Measurements from ENCODE around the gene YWHAH.
A peak's percentile ranks its signal among the peaks of the same experiment; 100 is the strongest.

YWHAH gene

GRCh38 chr22:31995807-31996206 lies 51.5 kb downstream of the YWHAH start:
- Histone ChIP-seq H4K20me1 (ENCODE audit: insufficient read depth, low read length) (no peaks in the 10 kb centered on the region), H3K4me3 (ENCODE audit: low read depth in 1 of 2, low read length in 2 of 2) (no peak overlapping the region), H2AFZ (ENCODE audit: low read depth, low read length) (no peak overlapping the region), H3K27me3 (ENCODE audit: insufficient read depth, low read length, poor library complexity) (no peaks in the 10 kb centered on the region), H3K36me3 (ENCODE audit: insufficient read depth, low read length) (no peaks in the 10 kb centered on the region), H3K4me2 (ENCODE audit: insufficient read depth, low read length) (no peak overlapping the region), H3K27ac (ENCODE audit: low read length) (no peak overlapping the region), H3K9ac (ENCODE audit: low read depth, low read length) (no peak overlapping the region), H3K4me1 (ENCODE audit: insufficient read depth, low read length) (no peaks in the 10 kb centered on the region), H3K79me2 (ENCODE audit: insufficient read depth, low read length) (no peaks in the 10 kb centered on the region), H3K9me3 (ENCODE audit: insufficient read depth, low read length, severe bottlenecking) (no peaks in the 10 kb centered on the region)
- ATAC-seq (ENCODE audit: insufficient read depth, low read depth) (no peak), DNase-seq (no peak)
- no peak for TF ChIP-seq EZH2 (IDR thresholded peaks at IDR 0.05; ENCODE audit: borderline replicate concordance, low read depth, low read length, severe bottlenecking)
- TF ChIP-seq CTCF (IDR thresholded peaks at IDR 0.05; ENCODE audit: borderline replicate concordance, extremely low read depth, low read length, poor library complexity, severe bottlenecking), result no peak

GRCh38 chr22:31998784-31999385 lies 54.5 kb downstream of the YWHAH start:
- ATAC-seq (ENCODE audit: insufficient read depth, low read depth), result no peak
- H3K4me3 ChIP-seq (ENCODE audit: low read depth in 1 of 2, low read length in 2 of 2), result no peak overlapping the region

GRCh38 chr22:32000181-32000580 lies 55.8 kb downstream of the YWHAH start:
- ATAC-seq (ENCODE audit: insufficient read depth, low read depth), result peak; percentile 77
- Histone ChIP-seq H3K9ac (ENCODE audit: low read depth, low read length) (no peak overlapping the region), H3K4me3 (ENCODE audit: low read depth in 1 of 2, low read length in 2 of 2) (no peak overlapping the region), H3K4me1 (ENCODE audit: insufficient read depth, low read length) (no peaks in the 10 kb centered on the region), H4K20me1 (ENCODE audit: insufficient read depth, low read length) (no peaks in the 10 kb centered on the region), H2AFZ (ENCODE audit: low read depth, low read length) (no peak overlapping the region), H3K4me2 (ENCODE audit: insufficient read depth, low read length) (no peak overlapping the region), H3K9me3 (ENCODE audit: insufficient read depth, low read length, severe bottlenecking) (no peaks in the 10 kb centered on the region), H3K27ac (ENCODE audit: low read length) (no peak overlapping the region), H3K27me3 (ENCODE audit: insufficient read depth, low read length, poor library complexity) (no peaks in the 10 kb centered on the region), H3K79me2 (ENCODE audit: insufficient read depth, low read length) (no peaks in the 10 kb centered on the region), H3K36me3 (ENCODE audit: insufficient read depth, low read length) (no peaks in the 10 kb centered on the region)
- DNase-seq, result peak; percentile 26
- no peak for TF ChIP-seq EZH2 (IDR thresholded peaks at IDR 0.05; ENCODE audit: borderline replicate concordance, low read depth, low read length, severe bottlenecking)
- TF ChIP-seq CTCF (IDR thresholded peaks at IDR 0.05; ENCODE audit: borderline replicate concordance, extremely low read depth, low read length, poor library complexity, severe bottlenecking), result no peak

More at GRCh38 chr22:31998784-31999385, 54.5 kb downstream of the YWHAH start:
- H3K4me1 ChIP-seq (ENCODE audit: insufficient read depth, low read length), result no peaks in the 10 kb centered on the region
- DNase-seq, result no peak
- H3K36me3 ChIP-seq (ENCODE audit: insufficient read depth, low read length), result no peaks in the 10 kb centered on the region
- H3K27ac ChIP-seq (ENCODE audit: low read length), result no peak overlapping the region
- no peak for TF ChIP-seq EZH2 (IDR thresholded peaks at IDR 0.05; ENCODE audit: borderline replicate concordance, low read depth, low read length, severe bottlenecking)
- no peak overlapping the region for H3K4me2 ChIP-seq (ENCODE audit: insufficient read depth, low read length)
- no peaks in the 10 kb centered on the region for H3K27me3 ChIP-seq (ENCODE audit: insufficient read depth, low read length, poor library complexity)
- no peaks in the 10 kb centered on the region for H4K20me1 ChIP-seq (ENCODE audit: insufficient read depth, low read length)
- no peaks in the 10 kb centered on the region for H3K9me3 ChIP-seq (ENCODE audit: insufficient read depth, low read length, severe bottlenecking)
- H3K79me2 ChIP-seq (ENCODE audit: insufficient read depth, low read length), result no peaks in the 10 kb centered on the region
- H2AFZ ChIP-seq (ENCODE audit: low read depth, low read length), result no peak overlapping the region
- H3K9ac ChIP-seq (ENCODE audit: low read depth, low read length), result no peak overlapping the region

GRCh38 chr22:32005453-32005852 lies 61.1 kb downstream of the YWHAH start:
- Histone ChIP-seq H4K20me1 (ENCODE audit: insufficient read depth, low read length) (no peaks in the 10 kb centered on the region), H3K27me3 (ENCODE audit: insufficient read depth, low read length, poor library complexity) (peaks cover 3% of the 10 kb centered on the region), H3K4me1 (ENCODE audit: insufficient read depth, low read length) (no peaks in the 10 kb centered on the region), H3K27ac (ENCODE audit: low read length) (no peak overlapping the region), H3K79me2 (ENCODE audit: insufficient read depth, low read length) (no peaks in the 10 kb centered on the region), H3K36me3 (ENCODE audit: insufficient read depth, low read length) (no peaks in the 10 kb centered on the region), H3K9ac (ENCODE audit: low read depth, low read length) (no peak overlapping the region), H3K4me2 (ENCODE audit: insufficient read depth, low read length) (no peak overlapping the region), H2AFZ (ENCODE audit: low read depth, low read length) (no peak overlapping the region), H3K9me3 (ENCODE audit: insufficient read depth, low read length, severe bottlenecking) (no peaks in the 10 kb centered on the region), H3K4me3 (ENCODE audit: low read depth in 1 of 2, low read length in 2 of 2) (no peak overlapping the region)
- no peak for ATAC-seq (ENCODE audit: insufficient read depth, low read depth)
- no peak for DNase-seq
- TF ChIP-seq CTCF (IDR thresholded peaks at IDR 0.05; ENCODE audit: borderline replicate concordance, extremely low read depth, low read length, poor library complexity, severe bottlenecking) (no peak), EZH2 (IDR thresholded peaks at IDR 0.05; ENCODE audit: borderline replicate concordance, low read depth, low read length, severe bottlenecking) (no peak)

Data from DND-41 (cell line).